ENCODE data around the gene ZNF138.

DNA sequence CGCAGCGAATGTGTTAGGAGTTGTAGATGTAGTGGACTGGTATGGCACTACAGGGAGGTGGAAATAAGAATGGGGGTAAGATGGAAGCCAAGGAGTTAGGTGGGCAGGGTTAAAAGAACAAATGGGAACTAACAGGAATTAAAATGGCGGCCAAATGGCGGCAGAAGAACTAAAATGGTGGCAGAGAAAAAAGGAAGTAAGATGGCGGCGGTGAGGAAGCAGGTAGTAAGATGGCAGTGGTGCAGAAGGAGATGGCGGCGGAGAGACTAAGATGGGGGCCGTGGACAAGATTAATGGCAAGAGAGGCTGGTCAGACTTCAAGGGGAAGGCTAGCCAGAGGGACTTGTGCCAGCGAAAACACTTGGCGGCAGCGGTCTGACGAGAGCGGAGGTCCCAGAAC, 44.5 kb downstream of the ZNF138 start:
- no peak for TF ChIP-seq FOXK1 (CRISPR knock-in tag; IDR thresholded peaks at IDR 0.05)
- TF ChIP-seq, protein P1, sequence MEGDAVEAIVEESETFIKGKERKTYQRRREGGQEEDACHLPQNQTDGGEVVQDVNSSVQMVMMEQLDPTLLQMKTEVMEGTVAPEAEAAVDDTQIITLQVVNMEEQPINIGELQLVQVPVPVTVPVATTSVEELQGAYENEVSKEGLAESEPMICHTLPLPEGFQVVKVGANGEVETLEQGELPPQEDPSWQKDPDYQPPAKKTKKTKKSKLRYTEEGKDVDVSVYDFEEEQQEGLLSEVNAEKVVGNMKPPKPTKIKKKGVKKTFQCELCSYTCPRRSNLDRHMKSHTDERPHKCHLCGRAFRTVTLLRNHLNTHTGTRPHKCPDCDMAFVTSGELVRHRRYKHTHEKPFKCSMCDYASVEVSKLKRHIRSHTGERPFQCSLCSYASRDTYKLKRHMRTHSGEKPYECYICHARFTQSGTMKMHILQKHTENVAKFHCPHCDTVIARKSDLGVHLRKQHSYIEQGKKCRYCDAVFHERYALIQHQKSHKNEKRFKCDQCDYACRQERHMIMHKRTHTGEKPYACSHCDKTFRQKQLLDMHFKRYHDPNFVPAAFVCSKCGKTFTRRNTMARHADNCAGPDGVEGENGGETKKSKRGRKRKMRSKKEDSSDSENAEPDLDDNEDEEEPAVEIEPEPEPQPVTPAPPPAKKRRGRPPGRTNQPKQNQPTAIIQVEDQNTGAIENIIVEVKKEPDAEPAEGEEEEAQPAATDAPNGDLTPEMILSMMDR (IDR thresholded peaks at IDR 0.05), result no peak
- TF ChIP-seq, protein P2, sequence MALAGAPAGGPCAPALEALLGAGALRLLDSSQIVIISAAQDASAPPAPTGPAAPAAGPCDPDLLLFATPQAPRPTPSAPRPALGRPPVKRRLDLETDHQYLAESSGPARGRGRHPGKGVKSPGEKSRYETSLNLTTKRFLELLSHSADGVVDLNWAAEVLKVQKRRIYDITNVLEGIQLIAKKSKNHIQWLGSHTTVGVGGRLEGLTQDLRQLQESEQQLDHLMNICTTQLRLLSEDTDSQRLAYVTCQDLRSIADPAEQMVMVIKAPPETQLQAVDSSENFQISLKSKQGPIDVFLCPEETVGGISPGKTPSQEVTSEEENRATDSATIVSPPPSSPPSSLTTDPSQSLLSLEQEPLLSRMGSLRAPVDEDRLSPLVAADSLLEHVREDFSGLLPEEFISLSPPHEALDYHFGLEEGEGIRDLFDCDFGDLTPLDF (CRISPR knock-in tag; IDR thresholded peaks at IDR 0.05), result no peak
- TF ChIP-seq, protein P3, sequence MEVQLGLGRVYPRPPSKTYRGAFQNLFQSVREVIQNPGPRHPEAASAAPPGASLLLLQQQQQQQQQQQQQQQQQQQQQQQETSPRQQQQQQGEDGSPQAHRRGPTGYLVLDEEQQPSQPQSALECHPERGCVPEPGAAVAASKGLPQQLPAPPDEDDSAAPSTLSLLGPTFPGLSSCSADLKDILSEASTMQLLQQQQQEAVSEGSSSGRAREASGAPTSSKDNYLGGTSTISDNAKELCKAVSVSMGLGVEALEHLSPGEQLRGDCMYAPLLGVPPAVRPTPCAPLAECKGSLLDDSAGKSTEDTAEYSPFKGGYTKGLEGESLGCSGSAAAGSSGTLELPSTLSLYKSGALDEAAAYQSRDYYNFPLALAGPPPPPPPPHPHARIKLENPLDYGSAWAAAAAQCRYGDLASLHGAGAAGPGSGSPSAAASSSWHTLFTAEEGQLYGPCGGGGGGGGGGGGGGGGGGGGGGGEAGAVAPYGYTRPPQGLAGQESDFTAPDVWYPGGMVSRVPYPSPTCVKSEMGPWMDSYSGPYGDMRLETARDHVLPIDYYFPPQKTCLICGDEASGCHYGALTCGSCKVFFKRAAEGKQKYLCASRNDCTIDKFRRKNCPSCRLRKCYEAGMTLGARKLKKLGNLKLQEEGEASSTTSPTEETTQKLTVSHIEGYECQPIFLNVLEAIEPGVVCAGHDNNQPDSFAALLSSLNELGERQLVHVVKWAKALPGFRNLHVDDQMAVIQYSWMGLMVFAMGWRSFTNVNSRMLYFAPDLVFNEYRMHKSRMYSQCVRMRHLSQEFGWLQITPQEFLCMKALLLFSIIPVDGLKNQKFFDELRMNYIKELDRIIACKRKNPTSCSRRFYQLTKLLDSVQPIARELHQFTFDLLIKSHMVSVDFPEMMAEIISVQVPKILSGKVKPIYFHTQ (CRISPR knock-in tag; IDR thresholded peaks at IDR 0.05), result no peak
- TF ChIP-seq RORB (CRISPR knock-in tag; IDR thresholded peaks at IDR 0.05), result no peak
- TF ChIP-seq, protein P4, sequence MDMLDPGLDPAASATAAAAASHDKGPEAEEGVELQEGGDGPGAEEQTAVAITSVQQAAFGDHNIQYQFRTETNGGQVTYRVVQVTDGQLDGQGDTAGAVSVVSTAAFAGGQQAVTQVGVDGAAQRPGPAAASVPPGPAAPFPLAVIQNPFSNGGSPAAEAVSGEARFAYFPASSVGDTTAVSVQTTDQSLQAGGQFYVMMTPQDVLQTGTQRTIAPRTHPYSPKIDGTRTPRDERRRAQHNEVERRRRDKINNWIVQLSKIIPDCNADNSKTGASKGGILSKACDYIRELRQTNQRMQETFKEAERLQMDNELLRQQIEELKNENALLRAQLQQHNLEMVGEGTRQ (CRISPR knock-in tag; IDR thresholded peaks at IDR 0.05), result no peak
- no peak for TF ChIP-seq TCF7 (CRISPR knock-in tag; IDR thresholded peaks at IDR 0.05; ENCODE audit: low read depth)
- TF ChIP-seq NR2C2 (CRISPR knock-in tag; IDR thresholded peaks at IDR 0.05), result no peak
- TF ChIP-seq, protein P5, sequence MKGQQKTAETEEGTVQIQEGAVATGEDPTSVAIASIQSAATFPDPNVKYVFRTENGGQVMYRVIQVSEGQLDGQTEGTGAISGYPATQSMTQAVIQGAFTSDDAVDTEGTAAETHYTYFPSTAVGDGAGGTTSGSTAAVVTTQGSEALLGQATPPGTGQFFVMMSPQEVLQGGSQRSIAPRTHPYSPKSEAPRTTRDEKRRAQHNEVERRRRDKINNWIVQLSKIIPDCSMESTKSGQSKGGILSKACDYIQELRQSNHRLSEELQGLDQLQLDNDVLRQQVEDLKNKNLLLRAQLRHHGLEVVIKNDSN (CRISPR knock-in tag; IDR thresholded peaks at IDR 0.05), result no peak
- TF ChIP-seq, protein P6, sequence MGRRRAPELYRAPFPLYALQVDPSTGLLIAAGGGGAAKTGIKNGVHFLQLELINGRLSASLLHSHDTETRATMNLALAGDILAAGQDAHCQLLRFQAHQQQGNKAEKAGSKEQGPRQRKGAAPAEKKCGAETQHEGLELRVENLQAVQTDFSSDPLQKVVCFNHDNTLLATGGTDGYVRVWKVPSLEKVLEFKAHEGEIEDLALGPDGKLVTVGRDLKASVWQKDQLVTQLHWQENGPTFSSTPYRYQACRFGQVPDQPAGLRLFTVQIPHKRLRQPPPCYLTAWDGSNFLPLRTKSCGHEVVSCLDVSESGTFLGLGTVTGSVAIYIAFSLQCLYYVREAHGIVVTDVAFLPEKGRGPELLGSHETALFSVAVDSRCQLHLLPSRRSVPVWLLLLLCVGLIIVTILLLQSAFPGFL (CRISPR knock-in tag; IDR thresholded peaks at IDR 0.05; ENCODE audit: borderline replicate concordance), result no peak
